ENCODE results near the gene CLN5.
"Not testable (repeated sequence)": the region's sequence is repeated elsewhere in the genome, so short reads cannot be mapped to it uniquely, and the experiment has no call there.

The CLN5 gene

DNA sequence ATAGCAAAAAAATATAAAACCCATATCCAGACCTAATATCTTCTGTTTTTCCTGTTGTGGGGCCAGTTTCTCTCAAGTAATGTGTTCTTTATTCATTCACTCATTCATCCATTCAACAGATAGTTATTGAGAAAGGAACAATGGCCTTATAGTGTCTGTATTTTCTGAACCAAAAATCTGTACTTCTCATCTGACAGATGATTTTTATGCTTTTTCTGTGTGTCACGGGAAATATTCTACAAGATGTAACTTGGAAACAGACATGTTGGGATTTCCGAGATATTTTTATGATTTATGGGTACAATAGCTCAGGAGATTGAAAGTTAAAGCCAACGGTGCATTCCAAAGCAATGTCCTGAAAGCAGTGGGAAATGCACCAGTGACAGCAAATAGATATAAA is 37.9 kb upstream of the CLN5 start:
- Mint-ChIP-seq H3K4me3 (no peak overlapping the region), H3K4me1 (peaks cover 7% of the 10 kb centered on the region), H3K27me3 (ENCODE audit: low read depth) (peaks cover 5% of the 10 kb centered on the region), H3K36me3 (ENCODE audit: low read depth) (no peaks in the 10 kb centered on the region), H3K9me3 (peaks cover 9% of the 10 kb centered on the region), H3K27ac (no peak overlapping the region)
- TF ChIP-seq, protein P1, sequence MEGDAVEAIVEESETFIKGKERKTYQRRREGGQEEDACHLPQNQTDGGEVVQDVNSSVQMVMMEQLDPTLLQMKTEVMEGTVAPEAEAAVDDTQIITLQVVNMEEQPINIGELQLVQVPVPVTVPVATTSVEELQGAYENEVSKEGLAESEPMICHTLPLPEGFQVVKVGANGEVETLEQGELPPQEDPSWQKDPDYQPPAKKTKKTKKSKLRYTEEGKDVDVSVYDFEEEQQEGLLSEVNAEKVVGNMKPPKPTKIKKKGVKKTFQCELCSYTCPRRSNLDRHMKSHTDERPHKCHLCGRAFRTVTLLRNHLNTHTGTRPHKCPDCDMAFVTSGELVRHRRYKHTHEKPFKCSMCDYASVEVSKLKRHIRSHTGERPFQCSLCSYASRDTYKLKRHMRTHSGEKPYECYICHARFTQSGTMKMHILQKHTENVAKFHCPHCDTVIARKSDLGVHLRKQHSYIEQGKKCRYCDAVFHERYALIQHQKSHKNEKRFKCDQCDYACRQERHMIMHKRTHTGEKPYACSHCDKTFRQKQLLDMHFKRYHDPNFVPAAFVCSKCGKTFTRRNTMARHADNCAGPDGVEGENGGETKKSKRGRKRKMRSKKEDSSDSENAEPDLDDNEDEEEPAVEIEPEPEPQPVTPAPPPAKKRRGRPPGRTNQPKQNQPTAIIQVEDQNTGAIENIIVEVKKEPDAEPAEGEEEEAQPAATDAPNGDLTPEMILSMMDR (IDR thresholded peaks at IDR 0.05; ENCODE audit: unreplicated experiment in 3 of 3), result no peak

DNA sequence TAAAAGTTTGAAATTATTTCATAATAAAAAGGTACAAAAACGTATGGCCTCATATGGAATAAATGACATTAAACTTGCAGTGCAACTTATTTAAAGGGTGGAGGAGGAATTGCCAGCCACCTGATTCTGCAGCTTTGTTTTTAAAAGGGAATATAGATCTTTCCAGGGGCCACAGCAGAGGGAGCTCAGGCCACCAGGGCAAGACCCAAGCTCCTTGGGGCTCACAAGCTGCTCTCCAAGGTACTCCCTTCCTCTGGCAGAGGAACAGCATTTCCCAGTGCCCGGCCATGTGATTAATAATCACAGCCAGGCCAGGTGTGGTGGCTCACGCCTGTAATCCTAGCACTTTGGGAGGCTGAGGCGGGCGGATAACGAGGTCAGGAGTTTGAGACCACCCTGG is 37.3 kb upstream of the CLN5 start:
- peaks cover 9% of the 10 kb centered on the region for H3K9me3 Mint-ChIP-seq
- H3K4me3 Mint-ChIP-seq, result no peak overlapping the region
- H3K36me3 Mint-ChIP-seq (ENCODE audit: low read depth), result no peaks in the 10 kb centered on the region
- peaks cover 7% of the 10 kb centered on the region for H3K4me1 Mint-ChIP-seq
- H3K27me3 Mint-ChIP-seq (ENCODE audit: low read depth), result peaks cover 5% of the 10 kb centered on the region
- no peak overlapping the region for H3K27ac Mint-ChIP-seq
- TF ChIP-seq, protein P1 (IDR thresholded peaks at IDR 0.05; ENCODE audit: unreplicated experiment in 3 of 3), result no peak

DNA sequence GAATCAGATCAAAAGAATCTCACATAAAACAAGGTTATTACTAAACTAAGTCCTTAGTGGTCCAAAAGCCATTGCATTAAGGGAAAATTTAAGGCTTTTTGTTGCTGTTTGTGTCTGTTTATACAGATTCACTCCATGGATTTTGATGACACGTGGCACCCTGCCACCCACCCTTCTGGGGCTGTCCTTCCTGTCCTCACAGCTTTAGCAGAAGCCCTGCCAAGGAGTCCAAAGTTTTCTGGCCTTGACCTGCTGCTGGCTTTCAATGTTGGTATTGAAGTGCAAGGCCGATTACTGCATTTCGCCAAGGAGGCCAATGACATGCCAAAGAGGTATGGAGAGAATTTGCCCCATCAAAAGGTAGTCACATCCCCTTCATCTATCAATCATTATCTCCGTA is 36.7 kb upstream of the CLN5 start:
- Mint-ChIP-seq H3K27me3 (ENCODE audit: low read depth) (no peaks in the 10 kb centered on the region), H3K9me3 (peaks cover 11% of the 10 kb centered on the region), H3K36me3 (ENCODE audit: low read depth) (no peaks in the 10 kb centered on the region), H3K27ac (no peak overlapping the region), H3K4me1 (peaks cover 7% of the 10 kb centered on the region), H3K4me3 (no peak overlapping the region)
- TF ChIP-seq, protein P1 (IDR thresholded peaks at IDR 0.05; ENCODE audit: unreplicated experiment in 3 of 3), result no peak

DNA sequence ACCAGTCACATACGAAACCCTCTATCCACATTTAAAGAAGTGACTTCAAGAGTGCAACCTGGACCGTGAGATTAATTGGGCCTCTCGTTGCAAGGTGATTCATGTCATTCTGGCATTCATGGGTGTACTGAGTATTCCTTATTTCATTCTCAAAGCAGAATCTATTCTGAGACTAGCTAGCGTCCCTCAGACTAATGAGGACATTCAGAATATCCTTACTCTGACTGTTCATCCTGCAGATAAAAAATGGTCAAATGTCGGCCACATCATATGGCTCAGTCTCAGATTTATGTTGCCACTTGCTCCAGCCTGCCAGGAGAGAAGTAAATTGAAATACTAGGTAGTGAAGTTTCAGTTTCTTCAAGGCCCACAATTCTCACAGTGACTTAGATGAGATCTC is 36.2 kb upstream of the CLN5 start:
- Mint-ChIP-seq H3K4me1 (peaks cover 7% of the 10 kb centered on the region), H3K4me3 (no peak overlapping the region), H3K9me3 (peaks cover 16% of the 10 kb centered on the region), H3K36me3 (ENCODE audit: low read depth) (peaks cover 3% of the 10 kb centered on the region), H3K27ac (no peak overlapping the region), H3K27me3 (ENCODE audit: low read depth) (no peaks in the 10 kb centered on the region)
- TF ChIP-seq, protein P1 (IDR thresholded peaks at IDR 0.05; ENCODE audit: unreplicated experiment in 3 of 3), result no peak

DNA sequence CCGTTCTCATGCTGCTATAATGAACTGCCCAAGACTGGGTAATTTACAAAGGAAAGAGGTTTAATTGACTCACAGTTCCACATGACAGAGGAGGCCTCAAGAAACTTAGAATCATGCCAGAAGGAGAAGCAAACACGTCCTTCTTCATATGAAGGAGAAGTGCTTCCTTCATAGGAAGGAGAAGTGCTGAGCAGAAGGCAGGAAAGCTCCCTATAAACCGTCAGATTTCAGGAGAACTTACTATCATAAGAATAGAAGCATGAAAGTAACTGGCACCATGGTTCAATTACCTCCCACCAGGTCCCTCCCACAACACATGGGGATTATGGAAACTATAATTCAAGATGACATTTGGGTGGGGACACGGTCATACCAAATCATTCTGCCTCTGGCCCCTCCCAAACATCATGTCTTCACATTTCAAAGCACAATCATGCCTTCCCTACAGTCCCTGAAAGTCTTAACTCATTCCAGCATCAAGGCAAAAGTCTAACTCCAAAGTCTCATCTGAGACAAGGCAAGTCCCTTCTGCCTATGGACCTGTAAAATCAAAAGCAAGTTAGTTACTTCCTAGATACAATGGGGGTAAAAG is 32.9 kb upstream of the CLN5 start:
- TF ChIP-seq, protein P1 (IDR thresholded peaks at IDR 0.05; ENCODE audit: unreplicated experiment in 3 of 3), result no peak
- no peaks in the 10 kb centered on the region for H3K4me1 Mint-ChIP-seq
- H3K36me3 Mint-ChIP-seq (ENCODE audit: low read depth), result peaks cover 3% of the 10 kb centered on the region
- H3K4me3 Mint-ChIP-seq, result no peak overlapping the region
- H3K9me3 Mint-ChIP-seq, result peaks cover 34% of the 10 kb centered on the region
- H3K27ac Mint-ChIP-seq, result no peak overlapping the region
- H3K27me3 Mint-ChIP-seq (ENCODE audit: low read depth), result no peaks in the 10 kb centered on the region

DNA sequence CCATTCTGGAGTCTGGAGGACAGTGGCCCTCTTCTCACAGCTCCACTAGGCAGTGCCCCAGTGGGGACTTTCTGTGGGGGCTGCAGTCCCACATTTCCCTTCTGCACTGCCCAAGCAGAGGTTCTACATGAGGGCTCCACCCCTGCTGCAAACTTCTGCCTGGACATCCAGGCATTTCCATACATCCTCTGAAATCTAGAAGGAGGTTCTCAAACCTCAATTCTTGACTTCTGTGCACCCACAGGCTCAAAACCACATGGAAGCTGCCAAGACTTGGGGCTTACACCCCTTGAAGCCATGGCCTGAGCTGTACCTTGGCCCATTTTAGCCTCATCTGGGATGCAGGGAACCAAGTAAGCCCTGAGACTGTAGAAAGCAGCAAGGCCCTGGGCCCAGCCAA is 32.1 kb upstream of the CLN5 start:
- not testable (repeated sequence) for H3K4me1 Mint-ChIP-seq; H3K4me3 Mint-ChIP-seq; H3K36me3 Mint-ChIP-seq (ENCODE audit: low read depth); H3K27me3 Mint-ChIP-seq (ENCODE audit: low read depth); H3K27ac Mint-ChIP-seq
- peaks cover 34% of the 10 kb centered on the region for H3K9me3 Mint-ChIP-seq

All from nephron (organoid).